Endothelial cell of umbilical vein (primary cell): Measurements from ENCODE around the gene ACAD9.

Experiments used
- JUN ChIP-seq: IDR thresholded peaks from 2 replicates; pipeline ENCODE4 v1.6.1; 2011; ENCODE audit warnings: borderline replicate concordance, low read depth; ENCODE audit not compliant: insufficient read length, insufficient read depth
- POLR2A ChIP-seq: IDR thresholded peaks from 2 replicates; pipeline ENCODE4 v1.6.1; 2012; ENCODE audit warnings: low read depth, mild to moderate bottlenecking, control low read depth, low read length
- POLR2AphosphoS5 ChIP-seq: IDR thresholded peaks from 2 replicates; pipeline ENCODE4 v1.6.1; 2012; ENCODE audit warnings: low read depth, mild to moderate bottlenecking, control low read depth, low read length, moderate library complexity; ENCODE audit not compliant: insufficient read depth
- TF ChIP-seq, protein P1 (sequence below), 2 donors: IDR thresholded peaks; 1 replicate in 1 of 2; 2 replicates in 1 of 2; pipeline ENCODE4 v1.5.1; 2011; ENCODE audit warnings: low read length in 2 of 2, mild to moderate bottlenecking in 2 of 2, moderate library complexity in 2 of 2, control low read depth in 1 of 2, inconsistent platforms in 1 of 2, low read depth in 1 of 2; ENCODE audit not compliant: insufficient read depth in 1 of 2; ENCODE audit errors: extremely low read depth in 1 of 2

- TF ChIP-seq, protein P1, sequence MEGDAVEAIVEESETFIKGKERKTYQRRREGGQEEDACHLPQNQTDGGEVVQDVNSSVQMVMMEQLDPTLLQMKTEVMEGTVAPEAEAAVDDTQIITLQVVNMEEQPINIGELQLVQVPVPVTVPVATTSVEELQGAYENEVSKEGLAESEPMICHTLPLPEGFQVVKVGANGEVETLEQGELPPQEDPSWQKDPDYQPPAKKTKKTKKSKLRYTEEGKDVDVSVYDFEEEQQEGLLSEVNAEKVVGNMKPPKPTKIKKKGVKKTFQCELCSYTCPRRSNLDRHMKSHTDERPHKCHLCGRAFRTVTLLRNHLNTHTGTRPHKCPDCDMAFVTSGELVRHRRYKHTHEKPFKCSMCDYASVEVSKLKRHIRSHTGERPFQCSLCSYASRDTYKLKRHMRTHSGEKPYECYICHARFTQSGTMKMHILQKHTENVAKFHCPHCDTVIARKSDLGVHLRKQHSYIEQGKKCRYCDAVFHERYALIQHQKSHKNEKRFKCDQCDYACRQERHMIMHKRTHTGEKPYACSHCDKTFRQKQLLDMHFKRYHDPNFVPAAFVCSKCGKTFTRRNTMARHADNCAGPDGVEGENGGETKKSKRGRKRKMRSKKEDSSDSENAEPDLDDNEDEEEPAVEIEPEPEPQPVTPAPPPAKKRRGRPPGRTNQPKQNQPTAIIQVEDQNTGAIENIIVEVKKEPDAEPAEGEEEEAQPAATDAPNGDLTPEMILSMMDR (IDR thresholded peaks at IDR 0.05; ENCODE audit: extremely low read depth in 1 of 2, insufficient read depth in 1 of 2, low read depth in 1 of 2, low read length in 2 of 2), result no peak
- no peak for TF ChIP-seq POLR2A
- no peak for TF ChIP-seq JUN
- TF ChIP-seq POLR2AphosphoS5, result no peak
These were observed 37.2 kb upstream of the ACAD9 start for GRCh38 chr3:128841926-128842920.
